MCF 10A (cell line): ENCODE measurements around the gene IFT20. TPM values are rescaled to one million over a fixed set of nuclear protein-coding genes. Genes with fewer than 3 reads are reported as not detected.

Experiments
- BruUV-seq: library from RNA; stranded (reverse); fragments of 400-500 nt; replicated peaks from 2 replicates; lab custom pipeline; 2021; lab: Mats Ljungman, UMichigan
- CTCF ChIA-PET: fragments of 300-600 bp; sonication (Branson Sonifier 250); formaldehyde crosslinking; extraction: SDS; loops from one replicate; lab custom pipeline; 2021; ENCODE audit warnings: antibody characterized with exemption, inconsistent platforms; lab: Yijun Ruan, JAX
- POLR2A ChIA-PET: fragments of 300-600, 350-650 bp; sonication (Branson Sonifier 250); formaldehyde crosslinking; extraction: SDS; loops from one replicate; lab custom pipeline; 2020; ENCODE audit warnings: antibody characterized with exemption, inconsistent platforms; lab: Yijun Ruan, JAX
- DNase-seq: peaks from one replicate; pipeline ENCODE4 v3.0.0-alpha.2; 2018; ENCODE audit not compliant: unreplicated experiment
- H3K27ac Mint-ChIP-seq: one replicate; pipeline ENCODE4 v1.8.0; 2022; ENCODE audit warnings: mild to moderate bottlenecking, low read depth, mixed read lengths; ENCODE audit not compliant: unreplicated experiment
- H3K27me3 Mint-ChIP-seq: one replicate; pipeline ENCODE4 v1.8.0; 2022; ENCODE audit warnings: mixed read lengths; ENCODE audit not compliant: insufficient read depth, unreplicated experiment
- H3K36me3 Mint-ChIP-seq: one replicate; pipeline ENCODE4 v1.8.0; 2022; ENCODE audit warnings: mild to moderate bottlenecking, moderate library complexity, mixed read lengths; ENCODE audit not compliant: insufficient read depth, unreplicated experiment
- H3K4me1 Mint-ChIP-seq: one replicate; pipeline ENCODE4 v1.8.0; 2022; ENCODE audit warnings: mixed read lengths; ENCODE audit not compliant: insufficient read depth, unreplicated experiment
- H3K4me3 Mint-ChIP-seq: one replicate; pipeline ENCODE4 v1.8.0; 2022; ENCODE audit warnings: mild to moderate bottlenecking, moderate library complexity, mixed read lengths; ENCODE audit not compliant: unreplicated experiment
- H3K9me3 Mint-ChIP-seq: one replicate; pipeline ENCODE4 v1.8.0; 2022; ENCODE audit warnings: mixed read lengths; ENCODE audit not compliant: unreplicated experiment
- CTCF ChIP-seq: fragments of 200-600 bp; IDR thresholded peaks from one replicate; pipeline ENCODE4 v1.8.0; 2022; ENCODE audit warnings: antibody characterized with exemption, mild to moderate bottlenecking; ENCODE audit not compliant: unreplicated experiment
- intact Hi-C: fragments of 100-400 bp; cut with micrococcal nuclease; formaldehyde crosslinking; loops from 2 replicates; pipeline ENCODE4 v1.14.1; 2022
- total RNA-seq: library from RNA; stranded (reverse); gene quantifications from 2 replicates; pipeline ENCODE4 v1.2.3, GENCODE V29; 2022

The IFT20 gene
- total RNA-seq, 1 experiment from 2014 or later, result 29.3 TPM

- intact Hi-C loops, result no loop called here
- Mint-ChIP-seq H3K4me1 (peaks cover 5% of the 10 kb centered on the region), H3K27ac (peak overlapping the region; percentile 70), H3K36me3 (no peaks in the 10 kb centered on the region), H3K9me3 (no peaks in the 10 kb centered on the region), H3K27me3 (no peaks in the 10 kb centered on the region), H3K4me3 (peak overlapping the region; percentile 31)
- no TSS peak for BruUV-seq
- no peak for TF ChIP-seq CTCF
- POLR2A ChIA-PET, result interaction anchor here (0.7 kb wide), 1 partner anchor 27 kb away, joined by 3 read pairs; no protein-coding TSS in a partner anchor
- CTCF ChIA-PET, result no interaction called here
- no peak for DNase-seq
These were observed 37.1 kb upstream of the IFT20 start for GRCh38 chr17:28372203-28372944.

DNA sequence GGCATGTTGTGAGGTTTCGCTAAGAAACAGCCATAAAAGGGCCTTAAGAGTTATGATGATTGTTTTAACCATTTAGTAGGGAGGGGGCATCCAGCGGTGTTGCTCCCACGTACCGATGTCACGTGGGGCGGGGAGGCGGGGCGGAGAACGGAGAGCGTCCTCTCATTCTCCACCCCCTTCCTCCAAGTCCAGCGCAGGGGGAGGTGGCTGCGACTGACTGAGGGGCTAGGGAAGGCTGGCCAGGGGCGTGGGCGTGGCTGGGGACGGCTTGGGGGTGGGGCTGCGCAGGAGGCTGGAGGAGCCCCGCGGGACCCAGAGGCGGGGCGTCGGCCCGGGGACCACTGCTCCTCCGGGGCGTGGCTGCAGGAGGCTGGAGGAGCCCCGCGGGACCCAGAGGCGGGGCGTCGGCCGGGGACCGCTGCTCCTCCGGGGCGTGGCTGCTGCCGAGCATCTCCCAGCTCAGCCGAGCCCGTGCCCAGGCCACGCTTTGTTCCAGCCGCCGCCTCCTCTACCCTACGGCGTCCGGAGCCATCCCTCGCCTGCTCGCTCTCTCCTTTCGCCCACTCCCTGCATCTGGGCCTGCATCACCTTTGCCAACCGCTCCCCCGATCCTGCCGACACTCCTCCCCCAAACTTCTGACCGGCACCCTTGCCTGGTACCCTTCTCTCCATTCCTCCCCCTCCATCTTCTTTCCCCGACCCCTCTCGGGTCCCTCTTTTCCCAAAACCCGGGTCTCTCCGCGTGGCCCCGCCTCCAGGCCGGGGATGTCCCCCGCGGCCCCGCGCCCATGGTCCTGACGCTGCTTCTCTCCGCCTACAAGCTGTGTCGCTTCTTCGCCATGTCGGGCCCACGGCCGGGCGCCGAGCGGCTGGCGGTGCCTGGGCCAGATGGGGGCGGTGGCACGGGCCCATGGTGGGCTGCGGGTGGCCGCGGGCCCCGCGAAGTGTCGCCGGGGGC lies 36.3 kb upstream of the IFT20 start, which contains the start of gene SARM1:
SARM1 (plus strand) TSS at position 450 of the 958 bp plus-strand sequence; CDS start at position 789, 339 bp downstream.
- Mint-ChIP-seq H3K27me3 (no peaks in the 10 kb centered on the region), H3K4me3 (peak within 1 kb of the TSS; percentile 70), H3K9me3 (no peaks in the 10 kb centered on the region), H3K4me1 (peaks cover 5% of the 10 kb centered on the region), H3K27ac (peak within 1 kb of the TSS; percentile 70), H3K36me3 (peaks cover 2% of the 10 kb centered on the region)
- TF ChIP-seq CTCF, result no peak
- POLR2A ChIA-PET, result interaction anchor here (1.6 to 1.9 kb wide), 2 partner anchors 8 to 14 kb away, joined by 7 to 9 read pairs; partner anchors contain the start of gene POLDIP2
- intact Hi-C loops, result no loop called here
- DNase-seq, result peak; percentile 27
- no TSS peak for BruUV-seq
- CTCF ChIA-PET, result interaction anchor here (3.9 kb wide), 1 partner anchor 45 kb away, joined by 16 read pairs; no protein-coding TSS in a partner anchor

DNA sequence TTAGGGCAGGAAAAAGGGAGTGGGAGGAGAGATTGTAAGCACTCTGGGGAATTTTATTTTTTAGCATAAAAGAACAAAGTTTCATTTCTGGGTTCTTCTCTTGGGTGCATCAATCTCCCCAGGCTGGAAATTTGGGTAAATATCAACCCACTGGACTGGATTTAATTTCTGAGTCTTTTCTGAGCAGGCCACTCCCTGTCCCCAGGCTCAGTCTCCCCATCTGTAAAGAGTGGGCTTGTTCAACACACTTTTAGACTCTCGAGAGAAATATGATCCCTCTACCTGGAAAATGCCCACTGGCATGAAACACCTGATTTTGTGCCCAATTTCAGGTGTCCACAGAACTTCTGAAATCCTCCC lies 35.5 kb upstream of the IFT20 start:
- intact Hi-C loops, result no loop called here
- no TSS peak for BruUV-seq
- Mint-ChIP-seq H3K27me3 (no peaks in the 10 kb centered on the region), H3K36me3 (peaks cover 4% of the 10 kb centered on the region), H3K4me1 (peaks cover 5% of the 10 kb centered on the region), H3K9me3 (no peaks in the 10 kb centered on the region), H3K4me3 (peak overlapping the region; percentile 70), H3K27ac (peak overlapping the region; percentile 70)
- TF ChIP-seq CTCF, result no peak
- CTCF ChIA-PET, result interaction anchor here (1.1 to 3.9 kb wide), 2 partner anchors 22 to 46 kb away, joined by 3 to 16 read pairs; no protein-coding TSS in a partner anchor
- DNase-seq, result no peak
- POLR2A ChIA-PET, result interaction anchor here (1.6 to 1.9 kb wide), 2 partner anchors 9 to 13 kb away, joined by 7 to 9 read pairs; partner anchors contain the start of gene POLDIP2
